Measurements from ENCODE around the gene TCTN2. TPM values are rescaled to one million over a fixed set of nuclear protein-coding genes. Genes with fewer than 3 reads are reported as not detected.

TCTN2 gene
- total RNA-seq, result 1.9 and 2.0 TPM in 2 replicates

DNA sequence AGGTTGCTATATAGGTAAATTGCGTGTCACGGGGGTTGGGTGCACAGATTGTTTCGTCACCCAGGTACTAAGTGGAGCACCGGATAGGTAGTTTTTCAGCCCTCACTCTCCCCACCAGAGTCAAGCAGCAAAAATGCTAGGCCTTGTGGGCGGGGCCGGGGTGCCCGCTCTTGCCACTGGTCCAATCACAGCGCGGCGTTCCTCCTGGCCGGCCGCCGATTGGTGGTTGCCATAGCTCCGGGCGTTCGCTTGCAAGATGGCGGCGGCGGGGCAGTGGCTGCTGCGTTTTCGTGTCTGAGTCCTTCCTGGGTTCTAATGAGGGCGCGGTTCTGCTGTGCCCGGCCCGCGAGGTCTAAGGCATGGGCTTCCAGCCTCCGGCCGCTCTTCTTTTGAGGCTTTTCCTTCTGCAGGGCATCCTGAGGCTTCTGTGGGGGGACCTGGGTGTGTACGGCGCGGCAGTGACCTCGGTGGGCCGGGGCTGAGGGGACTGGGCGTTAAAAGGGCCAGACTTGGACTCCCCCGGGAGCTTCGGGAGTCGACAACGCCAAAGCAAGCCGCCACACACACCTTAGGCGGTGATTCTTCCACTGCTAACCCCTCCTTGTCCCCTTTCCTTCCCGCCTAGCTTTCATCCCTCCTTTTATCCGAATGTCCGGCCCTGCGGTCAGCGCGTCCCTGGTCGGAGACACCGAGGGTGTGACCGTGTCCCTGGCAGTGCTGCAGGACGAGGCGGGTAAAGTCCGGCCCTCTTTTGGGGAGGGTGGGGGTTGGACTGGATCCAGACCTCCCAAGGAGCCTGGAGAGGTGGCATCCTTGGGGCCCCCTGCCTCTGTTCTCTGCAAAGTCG is at the start of gene TCTN2:
TSS of gene TCTN2 (plus strand) at position 232 of the 847 bp plus-strand sequence. CDS start at position 360, 128 bp downstream.
- intact Hi-C loops (cut with micrococcal nuclease), result loop anchor here (1.0 to 5.0 kb wide), 6 partner anchors 38 to 696 kb away; partner anchors contain the start of genes ATP6V0A2, DDX55, EIF2B1 and GTF2H3

DNA sequence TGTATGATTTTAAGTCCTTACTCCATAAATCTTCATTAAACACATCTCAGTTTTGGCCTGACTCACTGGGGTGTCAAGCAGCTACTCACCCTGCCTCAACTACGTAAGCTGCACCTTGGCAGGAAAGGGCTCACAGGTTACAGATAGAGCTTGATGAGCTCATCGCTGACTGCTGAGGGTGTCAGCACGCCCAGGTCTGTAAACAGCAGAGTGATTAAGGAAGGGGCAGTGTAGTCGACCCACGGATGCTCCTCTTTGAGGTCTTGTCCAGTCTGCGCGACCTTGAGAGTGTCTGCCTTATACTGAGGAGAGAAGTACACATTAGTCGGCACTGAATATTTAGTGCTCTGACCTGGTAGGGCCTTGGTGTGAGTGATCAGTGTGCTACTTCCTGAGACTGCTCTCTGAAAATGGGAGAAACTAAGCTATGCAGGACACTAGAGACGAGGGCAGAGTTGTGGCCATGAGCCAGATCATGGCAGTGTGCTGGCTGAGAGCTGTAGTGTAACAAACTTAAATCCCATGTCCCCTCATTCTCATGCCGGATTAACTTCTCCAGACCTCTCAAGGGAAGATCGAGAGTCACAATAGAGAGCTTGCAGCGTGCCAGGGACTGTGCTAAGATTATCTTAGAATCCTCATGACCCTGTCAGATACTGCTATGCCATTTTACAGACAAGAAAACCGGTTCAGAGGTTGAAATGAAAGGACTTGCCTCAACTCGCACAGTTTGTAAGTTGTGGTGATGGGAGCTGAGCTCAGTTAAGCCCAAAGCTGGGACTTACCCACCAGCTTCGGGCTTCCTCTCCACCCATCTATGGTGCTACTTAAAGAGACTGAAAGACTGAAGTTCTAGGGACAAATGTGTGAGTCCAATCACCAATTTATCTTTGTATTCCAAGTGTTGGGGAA is 49.0 kb upstream of the TCTN2 start:
- intact Hi-C loops (cut with micrococcal nuclease), result no loop called here

DNA sequence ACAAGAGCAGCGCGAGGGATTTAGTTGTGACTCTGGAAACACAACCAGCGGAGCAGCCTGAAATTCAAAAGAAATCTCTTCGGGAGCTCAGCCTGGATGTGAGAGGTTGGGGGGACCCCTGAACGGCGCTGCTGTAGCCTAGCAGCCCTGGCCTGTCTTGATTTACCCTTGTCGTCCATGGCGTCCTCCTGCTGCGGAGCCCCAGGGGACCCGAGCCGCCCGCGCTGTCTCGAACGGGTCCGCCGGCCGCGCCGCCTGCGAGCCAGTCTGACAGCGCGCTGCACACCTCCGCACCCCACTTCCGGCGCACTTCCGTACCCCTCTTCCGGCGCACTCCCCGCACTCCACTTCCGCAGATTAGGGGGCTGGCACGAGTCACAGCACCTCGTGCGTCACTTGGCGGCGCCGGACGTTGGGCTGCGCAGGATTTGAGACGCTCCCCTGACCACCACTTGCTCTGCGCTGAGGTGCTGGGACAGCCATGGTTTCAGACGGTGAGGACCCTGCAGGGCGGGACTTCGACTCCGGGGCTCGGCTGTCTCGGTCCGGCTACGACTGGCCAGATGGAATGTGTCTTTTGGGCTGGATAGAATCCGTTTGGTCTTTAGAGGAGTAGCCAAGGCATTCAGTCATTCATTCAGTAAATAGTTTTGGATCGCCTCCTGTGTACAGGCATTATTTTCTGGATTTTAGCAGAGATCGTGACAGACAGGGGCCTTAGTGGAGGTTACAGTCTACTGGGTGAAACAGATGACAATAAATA is 37.4 kb upstream of the TCTN2 start, which contains the start of the genes EIF2B1 and GTF2H3:
TSS of gene EIF2B1 (minus strand) at position 308 of the 763 bp plus-strand sequence. CDS start at position 179, 129 bp downstream.
TSS of gene GTF2H3 (plus strand) at position 451 of the 763 bp plus-strand sequence. CDS start at position 482, 31 bp downstream.
- intact Hi-C loops (cut with micrococcal nuclease), result loop anchor here (1.0 kb wide), 9 partner anchors 31 to 1106 kb away; partner anchors contain the start of genes DDX55, KNTC1, MPHOSPH9 and MTRFR

DNA sequence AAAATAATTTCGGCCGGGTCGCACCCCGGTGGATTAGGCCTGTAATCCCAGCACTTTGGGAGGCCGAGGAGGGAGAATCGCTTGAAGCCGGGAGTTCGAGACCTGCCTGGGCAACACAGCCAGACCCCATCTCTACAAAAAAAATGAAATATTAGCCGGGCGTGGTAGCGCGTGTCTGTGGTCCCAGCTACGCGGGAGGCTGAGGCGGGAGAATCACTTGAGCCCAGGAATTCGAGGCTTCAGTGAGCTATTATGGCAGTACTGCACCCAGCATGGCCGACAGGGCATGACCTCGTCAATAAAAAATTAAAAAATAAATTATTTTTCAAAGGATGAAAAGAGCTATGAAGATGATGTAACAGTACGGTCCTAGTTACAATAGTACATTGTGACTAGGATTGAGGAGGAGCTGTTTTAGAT is 36.8 kb upstream of the TCTN2 start:
- intact Hi-C loops (cut with micrococcal nuclease), result no loop called here

DNA sequence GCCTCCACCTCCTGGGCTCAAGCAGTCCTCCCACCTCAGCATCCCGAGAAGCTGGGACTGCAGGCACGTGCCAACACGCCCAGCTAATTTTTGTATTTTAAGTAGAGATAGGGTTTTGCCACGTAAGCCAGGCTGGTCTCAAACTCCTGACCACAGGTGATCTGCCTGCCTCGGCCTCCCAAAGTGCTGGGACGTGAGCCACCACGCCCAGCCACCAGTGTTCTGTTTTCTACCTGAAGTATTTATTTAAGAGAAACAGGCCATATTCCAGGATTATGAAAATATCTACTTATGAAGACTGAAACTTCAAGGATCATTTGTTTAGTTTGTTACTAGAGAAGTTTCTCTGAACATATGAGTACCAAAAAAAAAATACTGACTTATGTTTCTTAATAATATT is 27.0 kb upstream of the TCTN2 start:
- intact Hi-C loops (cut with micrococcal nuclease), result no loop called here

DNA sequence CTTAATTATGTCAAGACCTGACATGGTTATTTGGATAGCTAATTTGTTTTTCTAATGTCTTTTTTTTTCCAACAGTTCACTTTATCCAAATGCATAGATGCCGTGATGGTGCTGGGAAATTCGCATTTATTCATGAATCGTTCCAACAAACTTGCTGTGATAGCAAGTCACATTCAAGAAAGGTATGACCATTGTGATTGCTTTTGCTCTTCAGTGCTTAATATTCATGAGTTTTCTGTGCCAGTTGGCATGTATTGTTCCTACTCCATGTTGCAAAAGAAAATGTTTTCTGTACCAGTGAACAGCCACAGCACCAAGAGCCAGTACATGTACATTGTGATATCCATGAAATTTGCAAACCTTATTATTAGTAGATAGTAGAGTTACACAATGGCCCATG is 25.5 kb upstream of the TCTN2 start:
- intact Hi-C loops (cut with micrococcal nuclease), result no loop called here

DNA sequence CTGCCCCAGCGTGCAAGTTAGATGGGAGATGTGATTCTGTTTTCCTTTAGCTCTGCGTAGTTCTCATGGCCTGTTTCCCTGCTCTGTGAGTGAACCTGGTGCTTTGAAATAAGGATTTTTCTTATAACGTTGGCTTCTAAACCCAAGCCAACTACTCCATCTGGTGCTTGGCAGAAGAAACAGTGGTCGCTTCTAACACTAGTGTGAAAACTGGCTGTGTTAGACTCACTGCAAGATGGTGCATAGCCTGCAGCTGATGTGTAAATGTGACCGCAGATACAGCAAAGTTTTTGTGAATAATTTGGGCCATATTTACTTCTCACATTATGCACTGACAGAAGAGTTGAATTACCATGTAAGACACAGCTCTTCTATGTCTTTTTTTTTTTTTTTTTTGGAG is 25.0 kb upstream of the TCTN2 start:
- intact Hi-C loops (cut with micrococcal nuclease), result no loop called here

DNA sequence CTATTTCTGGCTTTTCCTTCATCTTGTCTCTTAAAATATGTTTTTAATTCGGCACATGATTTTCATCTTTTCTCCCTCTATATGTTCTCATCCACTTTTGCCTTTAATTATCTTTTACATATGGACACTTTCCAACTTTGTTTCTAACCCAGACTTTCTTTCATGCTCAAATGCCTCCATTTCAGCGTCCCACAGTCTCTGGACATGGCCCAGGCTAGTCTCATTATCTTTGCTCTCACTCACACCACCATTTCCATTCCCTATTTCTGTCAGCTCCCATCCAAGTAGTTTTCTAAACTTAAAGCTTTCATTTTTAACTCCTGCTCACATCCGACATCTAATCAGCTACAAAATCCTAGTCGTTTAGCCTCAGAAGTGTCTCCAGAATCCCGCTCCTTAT is 22.5 kb upstream of the TCTN2 start:
- intact Hi-C loops (cut with micrococcal nuclease), result no loop called here

DNA sequence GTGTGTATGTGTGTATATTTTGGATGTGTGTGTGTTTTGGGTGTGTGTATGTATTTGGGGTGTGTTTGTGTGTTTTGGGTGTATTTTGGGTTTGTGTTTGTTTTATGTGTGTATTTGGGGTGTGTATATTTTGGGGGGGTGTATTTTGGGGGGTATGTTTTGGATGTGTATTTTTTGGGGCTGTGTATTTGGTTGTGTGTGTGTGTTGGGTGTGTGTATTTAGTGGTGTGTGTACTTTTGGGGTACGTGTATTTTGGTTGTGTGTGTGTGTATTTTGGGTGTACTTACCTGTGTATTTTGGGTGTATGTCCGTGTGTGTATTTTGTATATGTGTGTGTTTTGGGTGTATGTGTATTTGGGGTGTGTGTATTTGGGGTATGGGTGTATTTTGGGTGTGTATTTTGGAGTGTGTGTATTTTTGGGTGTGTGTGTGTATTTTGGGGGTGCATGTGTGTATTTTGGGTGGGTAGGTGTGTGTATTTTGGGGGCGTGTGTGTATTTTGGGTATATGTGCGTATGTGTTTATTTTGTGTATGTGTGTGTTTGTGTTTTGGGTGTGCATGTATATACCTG is 16.7 kb upstream of the TCTN2 start:
- intact Hi-C loops (cut with micrococcal nuclease), result no loop called here

DNA sequence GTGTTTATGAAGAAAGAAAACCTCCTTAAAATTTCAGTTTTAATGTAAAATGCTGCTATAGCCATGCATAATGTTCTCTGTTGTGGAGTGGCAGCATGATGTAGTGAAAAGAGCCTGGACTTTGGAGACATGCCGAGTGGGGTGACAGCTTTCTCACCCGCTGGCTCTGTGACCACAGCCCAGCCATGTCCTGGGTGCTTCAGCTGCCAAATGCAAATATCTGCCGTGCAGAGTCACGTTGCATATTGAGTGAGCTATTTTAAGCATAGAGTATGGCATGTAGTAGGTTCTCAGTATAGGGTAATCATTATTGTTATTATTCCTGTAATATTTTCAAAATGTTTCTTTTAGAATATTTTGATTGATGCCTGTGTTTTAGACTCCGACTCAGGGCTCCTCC is 15.5 kb upstream of the TCTN2 start:
- intact Hi-C loops (cut with micrococcal nuclease), result no loop called here

DNA sequence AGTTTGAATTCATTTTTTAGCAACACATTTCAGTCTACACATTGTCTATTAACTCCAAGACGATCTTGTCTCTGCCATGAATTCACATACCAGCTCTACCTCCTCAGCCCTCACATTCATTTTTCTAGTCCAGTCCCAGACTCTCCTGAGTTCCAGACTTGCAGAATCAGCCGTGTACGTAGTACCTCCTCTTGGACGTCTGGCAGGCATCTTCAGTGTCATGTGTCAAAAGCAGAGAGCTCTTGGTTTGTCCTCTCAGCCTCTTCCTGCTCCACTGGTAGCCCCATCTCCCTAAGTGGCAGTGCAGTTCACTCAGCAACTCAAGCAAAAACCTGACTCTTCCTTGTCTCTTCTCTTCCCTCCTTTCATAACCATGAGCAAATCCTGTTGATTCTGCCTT is 14.5 kb upstream of the TCTN2 start:
- intact Hi-C loops (cut with micrococcal nuclease), result no loop called here

DNA sequence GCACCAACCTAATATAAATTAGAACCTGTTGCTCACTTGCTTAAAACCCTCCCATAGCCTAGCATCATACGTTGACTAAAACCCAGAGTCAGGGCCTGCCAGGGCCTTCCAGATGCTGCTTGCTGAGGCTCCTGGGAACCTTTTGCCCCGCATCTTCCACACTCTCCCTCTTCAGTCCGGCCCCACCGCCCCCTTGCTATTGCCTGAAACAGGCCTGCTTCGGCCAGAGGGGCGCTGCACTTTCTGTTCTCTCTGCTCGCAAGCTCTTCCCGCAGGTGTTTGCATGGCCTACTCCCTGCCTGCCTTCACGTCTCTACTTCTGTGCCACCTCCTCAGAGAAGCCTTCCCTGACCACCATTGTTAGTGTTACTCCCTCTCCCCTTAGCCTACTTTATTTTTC is 13.7 kb upstream of the TCTN2 start:
- intact Hi-C loops (cut with micrococcal nuclease), result no loop called here

DNA sequence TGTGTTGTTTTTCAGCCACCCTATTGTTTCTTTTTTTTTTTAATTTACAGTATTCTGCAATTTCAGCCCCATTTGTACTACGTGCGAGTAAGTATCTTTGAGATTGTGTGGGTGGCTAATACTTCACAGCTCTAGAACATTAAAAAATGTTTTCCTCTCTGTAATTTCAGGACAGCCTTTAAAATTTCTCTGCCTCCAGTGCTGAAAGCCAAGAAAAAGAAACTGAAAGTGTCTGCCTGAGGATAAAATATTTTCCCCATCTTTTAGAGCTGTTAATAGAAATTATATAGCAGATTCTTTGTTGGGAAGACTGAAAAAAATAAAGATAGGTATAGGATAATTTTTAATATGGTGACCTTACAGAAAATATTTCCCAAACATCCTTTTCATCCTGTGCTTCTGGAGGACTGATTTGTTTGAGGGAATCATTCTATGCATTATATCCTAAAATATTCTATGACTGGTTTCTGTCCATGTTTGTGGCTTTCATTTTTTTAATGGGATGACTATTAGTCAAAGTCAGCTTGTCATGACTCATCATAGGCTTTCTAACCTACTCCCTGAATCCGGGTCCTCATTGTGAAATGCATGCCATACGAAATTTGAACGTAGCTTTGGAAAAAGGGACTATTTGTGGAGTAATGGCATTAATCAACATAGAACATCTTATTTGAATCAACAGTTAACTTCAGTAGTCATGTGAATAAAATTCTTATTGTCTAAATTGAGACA is 10.8 kb upstream of the TCTN2 start:
- intact Hi-C loops (cut with micrococcal nuclease), result no loop called here

DNA sequence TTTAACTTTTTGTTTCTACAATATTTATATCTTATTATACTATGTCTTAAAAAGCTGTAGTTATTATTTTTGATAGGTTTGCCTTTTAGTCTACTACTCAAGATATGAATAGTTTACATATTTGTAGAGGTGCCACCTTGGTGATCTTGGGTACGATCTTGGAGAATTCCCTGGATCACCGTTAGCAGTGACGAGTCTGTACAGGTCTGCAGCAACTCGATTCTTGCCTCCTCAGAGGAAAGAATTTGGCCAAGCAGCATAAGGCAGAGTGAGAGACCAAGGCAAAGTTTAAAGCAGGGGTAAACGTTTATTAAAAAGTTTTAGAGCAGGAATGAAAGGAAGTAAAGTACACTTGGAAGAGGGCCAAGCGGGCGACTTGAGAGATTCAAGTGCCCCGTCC is 3.1 kb upstream of the TCTN2 start:
- intact Hi-C loops (cut with micrococcal nuclease), result no loop called here

DNA sequence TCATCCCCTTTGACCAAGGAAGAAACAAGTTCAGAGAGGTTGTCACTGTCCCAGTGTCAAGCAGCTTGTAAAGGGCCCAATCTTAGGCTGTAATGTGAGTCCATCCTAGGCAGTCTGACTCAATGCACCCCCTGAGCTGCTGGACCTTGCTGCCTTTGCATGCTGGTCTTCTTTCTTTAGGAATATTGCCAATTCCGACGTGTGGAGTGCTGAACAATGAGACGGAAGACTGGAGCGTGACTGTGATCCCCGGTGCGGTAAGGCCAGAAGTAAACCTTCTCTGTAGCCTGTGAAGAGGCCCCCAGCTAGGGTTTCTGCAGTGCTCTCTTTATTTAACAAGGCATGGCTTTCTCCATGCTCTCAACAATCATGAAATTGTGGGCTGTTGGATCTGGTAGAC is 963 bp downstream of the TCTN2 start:
- intact Hi-C loops (cut with micrococcal nuclease), result loop anchor here (1.0 to 5.0 kb wide), 6 partner anchors 39 to 697 kb away; partner anchors contain the start of genes ATP6V0A2, DDX55, EIF2B1 and GTF2H3

DNA sequence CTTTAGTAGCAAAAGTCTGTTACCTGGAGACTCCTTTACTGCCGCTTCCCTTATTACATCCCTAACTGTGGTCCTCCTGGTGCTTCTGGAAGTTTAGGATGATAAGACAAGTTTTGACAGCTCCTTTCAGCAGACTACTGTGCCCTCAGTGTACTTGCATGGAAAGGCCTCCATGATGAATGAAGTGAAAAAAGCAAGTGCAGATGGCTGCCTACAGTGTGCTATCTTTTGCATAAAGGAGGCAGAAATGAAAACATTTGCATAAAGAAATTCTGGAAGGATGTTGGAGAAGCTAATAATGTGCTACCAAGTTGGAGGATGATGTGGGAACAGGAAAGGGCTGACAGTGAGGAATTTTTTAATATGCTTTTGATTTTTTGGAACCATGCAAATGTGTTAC is 4.5 kb downstream of the TCTN2 start:
- intact Hi-C loops (cut with micrococcal nuclease), result no loop called here

DNA sequence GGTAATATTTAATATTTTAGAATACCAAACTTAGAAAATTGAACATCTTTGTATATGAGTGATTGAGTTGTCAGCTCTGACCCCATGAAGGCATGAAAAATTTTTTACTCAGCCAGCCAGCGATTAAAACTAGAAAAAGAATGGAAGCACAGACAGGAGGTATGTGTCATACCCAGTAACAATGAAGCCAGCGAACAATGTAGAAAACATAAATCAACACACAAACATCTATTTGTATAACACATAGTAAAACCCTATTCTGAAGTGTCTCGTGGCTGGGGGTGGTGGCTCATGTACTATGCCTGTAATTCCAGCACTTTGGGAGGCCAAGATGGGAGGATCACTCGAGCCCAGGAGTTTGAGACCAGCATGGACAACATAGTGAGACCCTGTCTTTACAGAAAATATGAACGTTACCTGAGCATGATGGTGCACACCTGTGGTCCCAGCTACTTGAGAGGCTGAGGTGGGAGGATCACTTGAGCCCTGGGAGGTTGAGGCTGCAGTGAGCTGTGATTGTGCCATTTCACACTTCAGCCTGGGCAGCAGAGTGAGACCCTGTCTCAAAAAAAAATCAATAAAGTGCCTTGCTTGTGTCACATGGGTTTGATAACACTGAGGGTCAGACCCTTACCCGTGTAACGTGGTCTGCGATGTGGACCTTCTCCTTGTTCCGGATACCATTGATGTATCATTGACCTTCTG is 5.9 kb downstream of the TCTN2 start:
- intact Hi-C loops (cut with micrococcal nuclease), result no loop called here

DNA sequence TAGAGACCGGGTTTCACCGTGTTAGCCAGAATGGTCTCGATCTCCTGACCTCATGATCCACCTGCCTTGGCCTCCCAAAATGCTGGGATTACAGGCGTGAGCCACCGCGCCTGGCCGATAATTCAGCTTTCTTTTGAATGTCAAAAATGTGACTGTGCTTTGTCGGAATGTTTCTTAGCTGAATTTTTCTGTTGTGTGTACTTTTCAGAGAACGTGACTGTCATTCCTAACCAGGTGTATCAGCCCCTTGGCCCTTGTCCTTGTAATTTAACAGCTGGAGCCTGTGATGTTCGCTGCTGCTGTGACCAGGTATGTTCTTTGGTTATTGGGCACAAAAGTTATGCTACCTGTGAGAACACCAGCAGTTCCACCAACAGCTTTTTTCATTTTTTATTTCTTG is 8.1 kb downstream of the TCTN2 start:
- intact Hi-C loops (cut with micrococcal nuclease), result no loop called here

DNA sequence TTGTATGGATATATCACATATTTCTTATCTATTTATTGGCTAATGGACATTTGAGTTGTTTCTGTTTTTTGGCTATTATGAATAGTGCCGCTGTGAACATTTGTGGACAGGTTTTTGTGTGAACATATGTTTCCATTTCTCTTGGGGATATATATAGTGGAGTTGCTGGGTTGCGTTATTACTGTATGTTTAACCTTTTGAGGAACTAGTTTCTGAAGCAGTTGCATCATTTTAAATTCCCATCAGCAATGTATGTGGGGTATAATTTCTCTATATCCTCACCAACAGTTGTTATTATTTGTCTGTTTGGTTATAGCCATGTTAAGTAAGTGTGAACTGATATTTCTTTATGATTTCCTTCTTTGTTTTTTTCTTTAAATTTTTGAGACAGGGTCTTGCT is 10.7 kb downstream of the TCTN2 start:
- intact Hi-C loops (cut with micrococcal nuclease), result no loop called here
